Occipital lobe (tissue), 2 donors: ENCODE data around the gene RAD51B. TPM values are rescaled to one million over a fixed set of nuclear protein-coding genes. Genes with fewer than 3 reads are reported as not detected.

Experiments
- DNase-seq: peaks from one replicate; lab custom pipeline; 2025; lab: John Stamatoyannopoulos, UW
- total RNA-seq: library from RNA; depleted of rRNA; stranded (reverse); fragments of >200 nt; gene quantifications from one replicate; pipeline ENCODE4 v1.2.3, GENCODE V29; 2014

The RAD51B gene
- total RNA-seq, 1 donor from 2014 or later: 9.8 TPM

- DNase-seq: no peak
Observed at GRCh38 chr14:68230950-68231717, 411.6 kb downstream of the RAD51B start.

DNA sequence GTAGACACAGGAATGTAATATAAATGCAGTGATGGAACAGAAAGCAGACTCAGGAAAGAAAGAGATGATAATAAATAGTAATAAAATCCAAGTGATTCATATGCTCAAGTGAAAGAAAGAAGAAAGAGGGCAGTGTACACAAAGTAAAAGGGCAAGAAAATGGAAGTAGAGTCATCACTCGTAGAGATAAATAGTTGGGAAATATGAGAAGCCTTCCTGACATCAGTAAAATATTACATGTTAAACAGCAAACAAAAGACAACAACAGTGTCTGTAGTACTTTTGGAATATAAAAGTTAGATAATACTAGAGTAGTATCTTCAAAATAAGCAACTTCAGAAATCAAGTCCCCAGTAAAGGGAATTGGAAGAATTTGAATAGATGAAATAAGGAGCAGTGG is 412.3 kb downstream of the RAD51B start:
- DNase-seq: no peak

DNA sequence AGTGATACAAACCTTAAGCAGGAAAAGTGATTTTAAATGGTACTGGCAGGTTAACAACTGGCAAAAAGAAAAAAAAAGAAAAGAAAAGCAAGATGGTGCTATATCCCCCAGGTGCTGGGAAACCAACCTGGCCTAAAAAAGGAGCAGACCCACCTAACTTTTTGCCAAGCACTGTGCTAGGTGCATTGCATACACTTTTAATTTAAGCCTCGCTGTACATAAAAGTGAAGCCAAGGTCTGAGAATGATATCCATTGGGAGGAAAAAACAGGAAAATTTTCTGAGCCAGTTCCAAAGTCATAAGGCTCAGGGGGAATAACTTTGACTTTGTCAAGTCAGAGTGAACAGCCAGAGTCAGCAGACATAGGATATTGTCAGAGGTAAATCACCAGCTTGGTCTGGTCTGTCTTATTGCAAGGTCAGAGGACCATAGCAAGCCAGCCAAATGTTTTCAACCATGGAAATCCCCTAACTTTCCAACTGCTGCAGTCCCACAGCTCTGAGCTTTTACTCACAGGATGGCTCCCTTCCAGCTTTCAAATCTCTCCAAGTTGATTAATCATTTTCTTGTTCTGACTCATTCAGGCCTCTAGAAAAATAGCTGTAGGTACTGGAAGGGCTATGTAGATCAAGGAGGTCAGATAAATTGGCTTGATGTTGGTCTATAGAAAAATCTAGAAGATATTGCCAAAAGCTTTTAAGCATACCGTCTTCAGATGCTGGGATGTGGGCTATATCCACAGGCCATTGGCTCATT is 412.9 kb downstream of the RAD51B start:
- DNase-seq: peak; percentile 13

DNA sequence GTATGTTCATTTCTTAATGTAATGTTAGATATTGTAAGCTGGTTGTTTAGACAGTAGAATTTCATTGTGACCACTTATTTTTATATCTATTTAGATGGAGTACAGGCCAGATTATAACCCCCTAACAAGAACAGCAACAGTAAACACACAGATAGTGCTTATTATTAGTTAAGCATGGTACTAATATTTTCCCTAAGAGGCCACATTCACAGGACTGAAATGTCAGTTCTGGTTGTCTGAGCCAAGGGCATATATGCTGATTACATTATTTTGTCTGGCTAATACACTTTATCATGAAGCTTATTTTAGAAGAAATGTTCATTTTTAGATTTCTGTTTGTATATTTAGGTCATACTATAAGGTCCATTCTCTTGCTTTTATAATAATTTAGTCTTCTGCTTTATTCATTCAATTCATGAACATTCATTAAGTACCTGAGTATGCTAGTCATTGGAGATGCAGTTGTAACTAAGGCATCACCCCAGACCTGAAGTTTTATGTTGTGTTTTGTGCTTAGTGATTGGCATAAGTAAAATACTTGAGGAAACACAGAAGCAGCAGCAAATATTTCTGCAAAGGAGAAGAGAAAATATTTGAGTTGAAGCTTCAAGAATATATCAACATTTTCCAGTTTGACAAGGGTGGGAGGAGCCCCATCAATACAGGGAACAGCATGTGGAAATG is 413.7 kb downstream of the RAD51B start:
- no peak for DNase-seq

DNA sequence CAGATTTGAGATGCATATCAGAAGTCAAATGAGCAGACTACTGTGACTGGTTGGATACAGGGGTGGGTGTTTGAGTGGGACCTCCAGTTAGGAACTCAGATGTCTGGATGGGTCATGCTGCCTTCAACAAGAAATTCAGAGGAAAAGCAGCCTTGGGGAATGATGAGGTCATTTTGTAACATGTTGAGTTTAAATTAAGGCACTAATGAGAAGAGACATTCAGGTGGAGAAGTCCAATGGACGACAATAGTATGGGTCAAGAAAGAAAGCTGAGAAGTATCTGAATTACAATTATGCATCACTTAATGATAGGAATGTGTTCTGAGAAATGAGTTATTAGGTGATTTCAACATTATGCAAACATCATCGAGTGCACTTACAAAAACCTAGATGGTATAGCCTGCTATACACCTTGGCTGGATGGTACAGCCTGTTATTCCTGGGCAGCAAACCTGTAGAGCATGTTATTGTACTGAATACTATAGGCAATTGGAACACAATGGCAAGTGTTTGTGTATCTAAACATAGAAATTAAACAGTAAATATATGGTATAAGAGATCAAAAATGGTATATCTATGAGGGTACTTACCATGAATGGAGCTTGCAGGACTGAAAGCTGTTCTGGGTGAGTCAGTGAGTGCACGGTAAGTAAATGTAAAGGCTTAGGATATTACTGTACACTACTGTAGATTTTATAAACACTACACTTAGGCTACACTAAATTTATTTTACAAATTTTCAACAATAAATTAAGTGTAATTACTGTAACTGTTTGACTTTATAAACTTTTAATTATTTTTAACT is 414.7 kb downstream of the RAD51B start:
- DNase-seq: no peak

DNA sequence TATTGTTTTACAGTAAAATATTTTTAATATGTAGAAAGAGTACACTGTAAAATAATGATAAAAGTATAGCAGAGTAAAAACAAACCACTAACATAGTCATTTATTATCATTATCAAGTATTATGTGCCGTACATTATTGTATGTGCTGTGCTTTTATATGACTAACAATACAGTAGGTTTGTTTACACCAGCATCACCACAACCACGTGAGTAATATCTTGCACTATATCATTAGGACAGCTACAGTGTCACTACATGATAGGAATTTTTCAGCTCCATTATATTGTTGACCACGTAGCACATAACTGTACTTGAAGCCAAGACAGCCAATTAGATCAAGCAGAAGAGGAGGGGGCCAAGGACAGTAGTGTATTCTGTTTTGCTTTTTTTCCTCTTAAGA is 415.4 kb downstream of the RAD51B start:
- no peak for DNase-seq

DNA sequence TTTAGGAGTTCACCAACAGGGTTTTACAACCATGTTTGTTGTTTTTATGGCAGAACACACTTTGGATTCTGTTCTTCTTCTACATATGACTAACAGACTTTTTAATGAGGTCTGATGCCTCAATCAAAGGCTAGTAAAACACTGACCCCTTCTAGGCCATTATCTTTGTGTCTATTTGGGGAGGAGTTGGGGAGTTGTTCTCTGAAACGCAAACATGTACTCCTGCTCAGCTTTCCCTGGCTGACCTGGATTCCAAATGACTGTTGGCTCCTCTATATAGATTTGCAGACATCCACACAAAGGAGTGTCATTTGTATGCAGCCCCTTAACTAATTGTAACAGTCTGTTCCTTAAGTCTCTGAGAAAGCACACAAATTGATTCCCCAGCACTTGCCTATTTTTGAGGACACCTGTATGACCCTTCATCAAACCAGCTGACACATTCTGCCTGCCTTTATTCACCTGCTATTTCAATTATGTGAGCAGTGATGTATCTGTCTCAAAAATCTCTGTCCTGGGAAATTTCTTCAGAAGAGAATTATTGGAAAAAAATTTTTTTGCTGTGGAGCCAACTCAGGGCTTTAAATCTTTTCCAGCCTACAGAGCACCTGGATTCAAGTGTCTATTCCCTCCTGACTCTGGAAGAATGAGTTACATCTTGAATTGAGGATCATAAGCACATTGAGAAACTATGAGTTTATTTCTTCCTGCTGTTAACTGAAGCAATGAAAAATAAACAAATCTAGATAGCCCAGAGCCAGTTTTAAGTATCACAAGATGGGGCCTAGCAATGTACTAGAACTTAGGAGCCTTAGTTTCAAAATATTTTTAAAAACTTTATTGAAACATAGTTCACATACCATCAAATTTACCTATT is 417.2 kb downstream of the RAD51B start:
- DNase-seq: no peak

DNA sequence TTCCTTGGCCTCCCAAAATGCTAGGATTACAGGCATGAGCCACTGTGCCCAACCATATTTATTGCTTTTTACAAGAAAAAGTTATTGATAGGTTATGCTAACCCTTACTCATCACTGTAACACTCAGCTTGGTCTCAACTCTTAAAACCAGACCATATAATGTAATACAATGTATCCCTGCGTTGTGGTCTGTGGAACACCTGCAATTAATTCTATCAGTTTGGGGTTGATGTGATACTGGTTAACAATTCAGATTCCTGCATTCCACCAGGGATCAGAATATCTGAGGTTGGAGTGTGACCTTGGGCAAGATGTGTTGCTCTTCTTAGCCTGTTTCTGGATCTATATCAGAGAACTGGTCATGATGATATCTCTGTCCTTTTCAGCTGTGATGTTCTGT is 419.0 kb downstream of the RAD51B start:
- no peak for DNase-seq

- no peak for DNase-seq
Observed at GRCh38 chr14:68238976-68239375, 419.4 kb downstream of the RAD51B start.

DNA sequence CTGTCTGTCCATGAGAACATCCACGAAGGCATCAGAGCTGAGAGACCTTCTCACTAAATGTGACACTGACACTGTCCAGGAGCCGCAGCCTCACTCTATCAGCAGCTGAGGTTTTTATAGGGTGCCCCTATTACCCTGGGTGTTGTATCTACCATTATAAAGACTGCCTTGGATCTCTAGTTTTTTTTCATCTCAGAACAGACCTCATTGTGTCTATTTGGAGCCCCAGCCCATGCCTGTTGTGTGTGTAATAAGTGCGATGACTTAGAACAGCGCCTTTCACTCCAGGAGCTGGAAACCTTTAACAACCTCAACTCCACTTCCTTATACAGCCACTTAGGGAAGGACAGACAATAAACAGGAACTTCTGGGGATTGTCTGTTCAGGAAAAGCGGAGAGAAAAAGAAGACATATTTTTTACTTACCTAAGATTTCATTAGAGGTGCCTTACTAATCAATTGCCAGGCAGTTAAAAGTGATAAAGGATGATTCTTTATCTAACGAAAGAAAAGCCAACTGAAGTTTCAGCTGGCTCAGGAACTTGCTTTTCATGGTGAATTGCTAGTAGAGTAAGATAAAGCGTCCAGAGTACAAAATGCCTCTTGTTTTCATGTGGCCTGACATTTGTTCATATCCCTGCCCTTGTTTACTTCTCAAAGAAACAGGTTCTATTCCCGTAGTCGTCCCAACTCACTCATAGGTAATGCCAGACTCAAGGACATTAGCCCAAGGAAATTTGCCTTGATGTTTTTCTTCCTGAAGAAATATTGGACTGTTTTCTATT is 420.6 kb downstream of the RAD51B start:
- DNase-seq: no peak

DNA sequence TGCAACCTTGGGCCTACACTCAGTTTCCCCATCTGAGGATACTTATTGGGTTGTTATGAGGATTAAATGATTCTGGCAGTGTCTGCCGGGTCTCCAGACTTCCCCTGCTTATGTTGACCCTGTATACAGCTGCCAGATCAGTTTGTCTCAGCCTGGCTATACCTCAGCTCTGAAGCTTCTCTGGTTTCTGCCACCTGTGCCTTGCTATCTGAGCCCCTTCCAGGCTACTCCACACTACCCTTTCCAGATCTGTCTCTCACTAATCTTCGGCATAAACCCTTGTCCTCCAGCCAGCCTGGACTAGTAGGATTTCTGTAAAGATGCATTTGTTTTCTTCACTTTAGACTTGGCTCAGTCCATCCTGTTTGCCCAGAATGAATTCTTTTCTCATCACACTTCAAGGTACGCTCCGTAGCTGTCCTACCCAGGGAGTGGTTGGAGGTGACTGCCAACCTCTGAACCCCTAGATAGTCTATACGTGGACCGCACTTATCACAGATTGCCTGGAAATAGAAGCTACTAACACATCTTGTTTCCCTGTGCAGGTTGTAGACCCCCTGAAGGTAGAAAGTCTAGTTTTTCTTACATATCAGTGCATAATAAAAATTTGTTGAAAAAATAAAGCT is 422.4 kb downstream of the RAD51B start:
- no peak for DNase-seq

- DNase-seq: no peak
Observed at GRCh38 chr14:68243450-68244010, 424.0 kb downstream of the RAD51B start.

DNA sequence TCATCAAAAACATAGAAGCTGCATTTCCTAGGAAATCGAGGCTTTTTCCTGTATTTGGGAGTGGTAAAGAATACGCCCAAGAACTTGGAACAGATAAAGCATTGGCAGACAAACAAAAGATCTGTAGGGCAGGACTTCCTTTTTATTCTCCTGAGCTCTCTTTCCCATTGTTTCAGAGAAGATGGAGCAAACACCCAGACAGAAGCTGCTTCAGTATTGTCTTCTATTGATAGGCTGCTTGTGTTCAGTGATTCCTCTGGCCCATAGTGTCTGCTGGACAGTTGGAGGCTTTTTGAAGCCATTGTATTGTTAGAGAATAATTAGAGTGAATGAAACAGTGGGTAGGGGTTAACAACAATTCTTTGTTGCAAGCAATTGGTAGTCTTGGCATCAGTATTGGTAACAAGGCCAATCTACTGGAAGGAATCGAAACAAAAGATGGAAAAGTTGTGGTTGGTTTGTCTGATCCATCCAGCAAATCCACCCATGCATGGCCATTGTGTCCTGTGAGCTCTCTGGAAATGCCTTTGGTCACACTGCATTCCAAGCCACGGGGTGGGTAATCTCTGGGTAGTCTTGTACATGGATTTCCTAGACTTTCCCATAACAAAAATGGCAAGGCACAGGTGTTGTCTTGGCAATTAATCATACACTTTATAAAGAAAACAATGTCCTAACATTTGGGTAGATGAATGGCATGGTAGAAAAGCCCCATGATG is 424.8 kb downstream of the RAD51B start:
- DNase-seq: no peak

- no peak for DNase-seq
Observed at GRCh38 chr14:68245146-68246073, 425.8 kb downstream of the RAD51B start.

DNA sequence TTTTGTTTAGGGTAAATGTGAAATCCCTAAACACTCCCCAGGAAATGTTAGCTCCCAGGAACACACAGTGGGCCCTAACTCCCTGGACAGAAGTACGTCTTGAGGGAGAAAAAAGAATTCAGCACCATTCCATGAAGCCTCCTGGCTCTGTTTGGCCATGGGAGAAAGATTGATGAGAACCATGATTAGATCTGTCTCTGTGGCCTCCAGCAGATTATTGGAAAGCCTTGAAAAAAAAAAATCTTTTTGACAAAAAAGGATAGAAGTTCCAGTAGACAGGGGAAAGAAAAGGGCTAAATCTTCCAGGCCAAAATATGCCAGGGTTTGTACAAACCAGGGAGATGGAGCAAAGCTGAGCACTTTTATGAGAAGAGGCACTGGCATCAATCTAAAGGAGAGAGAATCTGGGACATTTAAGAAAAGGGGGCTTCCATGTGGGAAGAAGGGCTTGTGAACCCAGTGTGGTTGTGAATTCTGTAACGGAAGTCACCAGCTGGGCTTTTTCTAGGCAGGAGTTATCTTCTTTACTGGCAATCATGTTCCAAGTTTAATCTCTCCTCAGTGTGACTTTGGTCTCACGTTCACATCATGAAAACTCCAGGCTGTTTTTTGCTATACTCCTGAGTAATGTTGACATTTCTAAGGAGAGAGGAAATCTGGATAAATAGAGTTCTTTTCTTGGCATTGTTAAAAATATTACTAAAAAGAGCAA is 426.7 kb downstream of the RAD51B start:
- DNase-seq: no peak

DNA sequence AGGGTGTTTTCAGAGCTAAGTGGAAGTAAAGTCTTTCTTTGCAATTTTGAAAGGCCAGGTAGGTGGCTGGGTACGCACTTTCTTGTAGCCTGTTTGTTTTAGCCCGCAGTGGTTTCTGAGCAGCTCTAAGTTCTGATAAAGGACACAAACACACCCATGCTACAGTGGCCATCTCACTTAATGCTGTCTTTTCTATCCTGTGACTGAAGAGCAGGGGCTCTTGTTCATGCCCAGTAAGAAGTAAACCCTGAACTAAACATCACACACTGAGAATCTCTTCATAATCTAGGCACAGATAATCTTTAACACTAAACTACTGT is 427.2 kb downstream of the RAD51B start:
- DNase-seq: no peak

DNA sequence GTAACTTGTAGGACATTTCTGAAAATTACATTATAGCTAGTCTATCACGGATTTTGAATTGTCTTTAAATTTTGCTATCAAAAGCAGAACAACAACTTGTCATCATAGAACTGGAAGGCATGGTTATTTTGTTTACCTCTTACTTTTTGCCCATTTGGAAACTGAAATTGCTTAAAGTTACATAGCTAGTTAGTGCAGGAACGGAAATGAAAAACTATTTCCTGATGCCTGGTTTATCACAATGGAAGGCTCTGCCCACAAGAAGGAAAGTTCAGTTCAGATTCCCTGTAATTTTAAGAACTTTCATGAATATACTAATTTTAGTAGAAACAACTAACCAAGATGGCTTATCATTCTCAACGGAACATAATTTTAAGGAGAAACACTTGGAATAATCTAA is 427.7 kb downstream of the RAD51B start:
- DNase-seq: no peak
